ENCODE data around the gene ABHD15. TPM values are rescaled to one million over a fixed set of nuclear protein-coding genes. Genes with fewer than 3 reads are reported as not detected.

ABHD15 gene
- total RNA-seq, 1 experiment from 2014 or later: 12.9 TPM

- Histone ChIP-seq H3K9me3 (ENCODE audit: insufficient read depth, low read depth) (no peaks in the 10 kb centered on the region), H3K4me3 (no peak overlapping the region), H3K9me2 (ENCODE audit: insufficient read depth) (no peaks in the 10 kb centered on the region), H3K4me2 (no peak overlapping the region), H3K27me3 (ENCODE audit: insufficient read depth, low read depth) (no peaks in the 10 kb centered on the region), H3K27ac (no peak overlapping the region), H3K4me1 (replicated peaks; ENCODE audit: insufficient read depth) (no peaks in the 10 kb centered on the region), H3K36me3 (ENCODE audit: low read depth) (no peaks in the 10 kb centered on the region), H2AFZ (no peak overlapping the region), H3K79me2 (ENCODE audit: low read depth) (no peaks in the 10 kb centered on the region), H3F3A (ENCODE audit: insufficient read depth, low read depth) (no peaks in the 10 kb centered on the region; the same call in 1 of the 2 replicates), H4K20me1 (ENCODE audit: insufficient read depth) (no peaks in the 10 kb centered on the region)
- no peak for TF ChIP-seq CTCF (conservative IDR thresholded peaks at IDR 0.05)
- TF ChIP-seq EZH2 (IDR thresholded peaks at IDR 0.05; ENCODE audit: low read depth): no peak
- ChIA-PET CTCF (no interaction called here), POLR2A (ENCODE audit: unreplicated experiment) (no interaction called here)
- BruUV-seq (replicated peaks): no TSS peak
- DNase-seq: no peak
- intact Hi-C loops (cut with micrococcal nuclease; ENCODE audit: unreplicated experiment): no loop called here
These were observed 46.6 kb upstream of the ABHD15 start for GRCh38 chr17:29613352-29613837.

DNA sequence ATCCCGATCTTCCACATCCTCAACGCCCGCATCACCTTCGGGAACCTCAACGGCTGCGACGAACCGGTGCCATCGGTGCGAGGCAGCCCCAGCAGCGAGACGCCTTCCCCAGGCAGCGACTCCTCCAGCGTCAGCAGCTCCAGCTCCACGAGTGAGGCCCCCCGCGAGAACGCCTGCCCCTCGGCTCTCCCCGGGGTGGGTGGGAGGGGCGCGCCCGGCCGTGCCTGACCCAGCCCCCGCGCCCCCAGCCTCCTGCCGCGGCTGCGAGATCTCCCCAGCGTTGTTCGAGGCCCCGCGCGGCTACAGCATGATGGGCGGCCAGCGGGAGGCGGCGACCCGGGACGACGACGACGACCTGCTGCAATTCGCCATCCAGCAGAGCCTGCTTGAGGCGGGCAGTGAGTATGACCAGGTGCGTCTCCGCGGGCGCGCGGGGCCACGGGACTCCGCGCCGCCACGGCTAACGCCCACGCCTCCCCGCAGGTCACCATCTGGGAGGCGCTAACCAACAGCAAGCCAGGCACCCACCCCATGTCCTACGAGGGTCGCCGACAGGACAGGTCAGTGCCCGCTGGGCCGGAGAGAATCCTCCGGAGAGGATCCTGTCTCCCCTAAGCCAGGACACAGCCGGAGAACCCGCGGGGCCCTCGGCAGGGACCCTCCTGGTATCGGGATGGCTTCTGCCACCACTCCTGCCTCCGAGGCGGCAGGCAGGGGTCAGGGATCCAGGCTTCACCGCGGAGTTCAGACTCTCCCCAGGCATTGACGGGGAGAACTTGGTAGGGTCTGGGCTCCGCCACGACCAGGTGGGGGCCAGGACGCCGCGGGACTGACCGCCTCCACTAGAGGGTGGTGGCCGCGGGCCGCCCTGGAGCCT, 45.8 kb upstream of the ABHD15 start:
- H3K79me2 ChIP-seq (ENCODE audit: low read depth): no peaks in the 10 kb centered on the region
- H3K27me3 ChIP-seq (ENCODE audit: insufficient read depth, low read depth): no peaks in the 10 kb centered on the region
- intact Hi-C loops (cut with micrococcal nuclease; ENCODE audit: unreplicated experiment): no loop called here
- no peaks in the 10 kb centered on the region for H4K20me1 ChIP-seq (ENCODE audit: insufficient read depth)
- no TSS peak for BruUV-seq (replicated peaks)
- no peaks in the 10 kb centered on the region for H3K36me3 ChIP-seq (ENCODE audit: low read depth)
- no peaks in the 10 kb centered on the region for H3K9me2 ChIP-seq (ENCODE audit: insufficient read depth)
- no peaks in the 10 kb centered on the region for H3K9me3 ChIP-seq (ENCODE audit: insufficient read depth, low read depth)
- no peak for TF ChIP-seq EZH2 (IDR thresholded peaks at IDR 0.05; ENCODE audit: low read depth)
- no peak for TF ChIP-seq CTCF (conservative IDR thresholded peaks at IDR 0.05)
- ChIA-PET POLR2A (ENCODE audit: unreplicated experiment) (no interaction called here), CTCF (no interaction called here)
- no peaks in the 10 kb centered on the region; the same call in 1 of the 2 replicates for H3F3A ChIP-seq (ENCODE audit: insufficient read depth, low read depth)
- H3K4me2 ChIP-seq: no peak overlapping the region
- no peaks in the 10 kb centered on the region for H3K4me1 ChIP-seq (replicated peaks; ENCODE audit: insufficient read depth)
- no peak overlapping the region for H2AFZ ChIP-seq
- no peak for DNase-seq
- no peak overlapping the region for H3K27ac ChIP-seq
- no peak overlapping the region for H3K4me3 ChIP-seq

DNA sequence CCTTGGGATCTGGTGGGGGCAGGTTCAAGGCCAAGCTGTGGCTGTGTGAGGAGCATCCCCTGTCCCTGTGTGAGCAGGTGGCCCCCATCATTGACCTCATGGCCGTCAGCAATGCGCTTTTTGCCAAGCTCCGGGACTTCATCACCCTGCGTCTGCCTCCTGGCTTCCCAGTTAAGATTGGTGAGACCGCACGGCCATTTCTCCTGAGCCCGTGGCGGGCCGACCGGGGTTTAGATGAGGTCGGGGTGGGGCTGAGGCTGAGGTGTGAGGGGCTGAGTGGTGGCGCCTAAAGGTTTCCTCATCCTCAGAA, 45.2 kb upstream of the ABHD15 start:
- Histone ChIP-seq H2AFZ (no peak overlapping the region), H3K4me3 (no peak overlapping the region), H3K9me3 (ENCODE audit: insufficient read depth, low read depth) (no peaks in the 10 kb centered on the region), H3K4me1 (replicated peaks; ENCODE audit: insufficient read depth) (no peaks in the 10 kb centered on the region), H3K27ac (no peak overlapping the region), H3K9me2 (ENCODE audit: insufficient read depth) (no peaks in the 10 kb centered on the region), H3K4me2 (no peak overlapping the region), H3F3A (ENCODE audit: insufficient read depth, low read depth) (no peaks in the 10 kb centered on the region; the same call in 1 of the 2 replicates), H3K27me3 (ENCODE audit: insufficient read depth, low read depth) (no peaks in the 10 kb centered on the region), H3K36me3 (ENCODE audit: low read depth) (no peaks in the 10 kb centered on the region), H3K79me2 (ENCODE audit: low read depth) (no peaks in the 10 kb centered on the region), H4K20me1 (ENCODE audit: insufficient read depth) (0 out of 2 replicates have a peak, but pooled peaks cover 2% of the 10 kb centered on the region)
- no peak for DNase-seq
- intact Hi-C loops (cut with micrococcal nuclease; ENCODE audit: unreplicated experiment): no loop called here
- ChIA-PET CTCF (no interaction called here), POLR2A (ENCODE audit: unreplicated experiment) (no interaction called here)
- BruUV-seq (replicated peaks): no TSS peak
- TF ChIP-seq CTCF (conservative IDR thresholded peaks at IDR 0.05) (no peak), EZH2 (IDR thresholded peaks at IDR 0.05; ENCODE audit: low read depth) (no peak)

Measured in PC-9 (cell line).